ENCODE measurements around the gene PPP1R12B.
A peak's percentile ranks its signal among the peaks of the same experiment; 100 is the strongest.

PPP1R12B gene

GRCh38 chr1:202348509-202349205 lies at the start of gene PPP1R12B:
PPP1R12B (plus strand) TSS chr1:202348699; CDS start chr1:202348852, 153 bp downstream.
- DNase-seq: peak; percentile 92

GRCh38 chr1:202302166-202302565 lies 46.3 kb upstream of the PPP1R12B start:
- DNase-seq: no peak

- DNase-seq: no peak
Observed at GRCh38 chr1:202304375-202304774, 44.1 kb upstream of the PPP1R12B start.

GRCh38 chr1:202305168-202305567 lies 43.3 kb upstream of the PPP1R12B start:
- DNase-seq: no peak

GRCh38 chr1:202306535-202307345 lies 41.8 kb upstream of the PPP1R12B start:
- DNase-seq: no peak

- no peak for DNase-seq
Observed at GRCh38 chr1:202310071-202310725, 38.3 kb upstream of the PPP1R12B start.

GRCh38 chr1:202310746-202311145 lies 37.8 kb upstream of the PPP1R12B start:
- DNase-seq: no peak

GRCh38 chr1:202311875-202312635 lies 36.4 kb upstream of the PPP1R12B start:
- no peak for DNase-seq

- peak; percentile 76 for DNase-seq
Observed at GRCh38 chr1:202315576-202316168, 32.8 kb upstream of the PPP1R12B start.

- DNase-seq: no peak
Observed at GRCh38 chr1:202316186-202316585, 32.3 kb upstream of the PPP1R12B start.

- no peak for DNase-seq
Observed at GRCh38 chr1:202317941-202318925, 30.3 kb upstream of the PPP1R12B start.

GRCh38 chr1:202319381-202320080 lies 29.0 kb upstream of the PPP1R12B start:
- no peak for DNase-seq

- no peak for DNase-seq
Observed at GRCh38 chr1:202320081-202320405, 28.5 kb upstream of the PPP1R12B start.

GRCh38 chr1:202323731-202324130 lies 24.8 kb upstream of the PPP1R12B start:
- no peak for DNase-seq

- DNase-seq: no peak
Observed at GRCh38 chr1:202324646-202325045, 23.9 kb upstream of the PPP1R12B start.

- no peak for DNase-seq
Observed at GRCh38 chr1:202329891-202330290, 18.6 kb upstream of the PPP1R12B start.

GRCh38 chr1:202333861-202334260 lies 14.6 kb upstream of the PPP1R12B start:
- no peak for DNase-seq

GRCh38 chr1:202343652-202344349 lies 4.7 kb upstream of the PPP1R12B start:
- no peak for DNase-seq

GRCh38 chr1:202348005-202348508 lies 442 bp upstream of the PPP1R12B start:
- DNase-seq: no peak
